Measurements from ENCODE around the gene CGGBP1.
A peak's percentile ranks its signal among the peaks of the same experiment; 100 is the strongest.

GRCh38 chr3:88005066-88005465, 53.7 kb downstream of the CGGBP1 start:
- peak in 1 of 3 donors; percentile 28 for TF ChIP-seq CTCF (IDR thresholded peaks at IDR 0.05)
- no peak for TF ChIP-seq POLR2AphosphoS5 (IDR thresholded peaks at IDR 0.05)
